H9 (cell line): ENCODE results near the gene PCDHGB5. TPM values are rescaled to one million over a fixed set of nuclear protein-coding genes. Genes with fewer than 3 reads are reported as not detected.

Source experiments
- DNase-seq: peaks from one replicate; pipeline ENCODE4 v3.0.0-alpha.2; 2017
- H2AFZ ChIP-seq: one replicate; pipeline ENCODE4 v1.6.1; 2013; ENCODE audit warnings: mild to moderate bottlenecking, low read length, control low read depth, moderate library complexity
- H2AK5ac ChIP-seq: 2 replicates; pipeline ENCODE4 v1.6.1; 2013; ENCODE audit warnings: low read length, control low read depth, mixed read lengths; ENCODE audit not compliant: insufficient read length
- H2BK120ac ChIP-seq: one replicate; pipeline ENCODE4 v1.6.1; 2013; ENCODE audit warnings: low read depth, mild to moderate bottlenecking, low read length, control low read depth, inconsistent platforms; ENCODE audit not compliant: poor library complexity, severe bottlenecking
- H2BK12ac ChIP-seq: 2 replicates; pipeline ENCODE4 v1.6.1; 2013; ENCODE audit warnings: low read length, control low read depth, mixed read lengths, low read depth; ENCODE audit not compliant: insufficient read length
- H2BK15ac ChIP-seq: 2 replicates; pipeline ENCODE4 v1.6.1; 2013; ENCODE audit warnings: low read depth, low read length, control low read depth
- H2BK20ac ChIP-seq: one replicate; pipeline ENCODE4 v1.6.1; 2013; ENCODE audit warnings: low read depth, mild to moderate bottlenecking, low read length, control low read depth, inconsistent platforms; ENCODE audit not compliant: poor library complexity, severe bottlenecking
- H2BK5ac ChIP-seq: 2 replicates; pipeline ENCODE4 v1.6.1; 2013; ENCODE audit warnings: low read length, control low read depth, mixed read lengths; ENCODE audit not compliant: insufficient read length
- H3K14ac ChIP-seq: 2 replicates; pipeline ENCODE4 v1.6.1; 2013; ENCODE audit warnings: low read length, control low read depth; ENCODE audit not compliant: insufficient read depth
- H3K18ac ChIP-seq: 2 replicates; pipeline ENCODE4 v1.6.1; 2013; ENCODE audit warnings: low read depth, mild to moderate bottlenecking, mixed read lengths, low read length, control low read depth; ENCODE audit not compliant: insufficient read length
- H3K23ac ChIP-seq: 2 replicates; pipeline ENCODE4 v1.6.1; 2013; ENCODE audit warnings: low read length, control low read depth, mixed read lengths, low read depth; ENCODE audit not compliant: insufficient read length
- H3K23me2 ChIP-seq: 2 replicates; pipeline ENCODE4 v1.6.1; 2013; ENCODE audit warnings: low read depth, mild to moderate bottlenecking, mixed read lengths, low read length, control low read depth; ENCODE audit not compliant: insufficient read length, poor library complexity, severe bottlenecking
- H3K27ac ChIP-seq: 2 replicates; pipeline ENCODE4 v1.5.1; 2013; ENCODE audit warnings: low read length, control low read depth, mixed read lengths, low read depth; ENCODE audit not compliant: insufficient read length
- H3K27me3 ChIP-seq: 2 replicates; pipeline ENCODE4 v1.6.1; 2013; ENCODE audit warnings: low read length, control low read depth, inconsistent platforms; ENCODE audit not compliant: insufficient read depth
- H3K4ac ChIP-seq: 2 replicates; pipeline ENCODE4 v1.6.1; 2013; ENCODE audit warnings: low read depth, mild to moderate bottlenecking, control low read depth, inconsistent platforms, low read length, moderate library complexity
- H3K4me1 ChIP-seq: 2 replicates; pipeline ENCODE4 v1.6.1; 2013; ENCODE audit warnings: low read length, control low read depth, inconsistent platforms; ENCODE audit not compliant: insufficient read depth
- H3K4me2 ChIP-seq: 2 replicates; pipeline ENCODE4 v1.6.1; 2013; ENCODE audit warnings: low read length, control low read depth, mixed read lengths; ENCODE audit not compliant: insufficient read length, insufficient read depth
- H3K56ac ChIP-seq: 2 replicates; pipeline ENCODE4 v1.6.1; 2013; ENCODE audit warnings: low read depth, mild to moderate bottlenecking, mixed read lengths, low read length, control low read depth; ENCODE audit not compliant: insufficient read length
- H3K79me1 ChIP-seq: 2 replicates; pipeline ENCODE4 v1.6.1; 2013; ENCODE audit warnings: low read depth, mild to moderate bottlenecking, moderate library complexity, low read length, control low read depth, inconsistent platforms; ENCODE audit not compliant: insufficient read depth, poor library complexity, severe bottlenecking
- H3K79me2 ChIP-seq: 2 replicates; pipeline ENCODE4 v1.6.1; 2013; ENCODE audit warnings: low read length, control low read depth, inconsistent platforms; ENCODE audit not compliant: insufficient read depth
- H3K9ac ChIP-seq: 2 replicates; pipeline ENCODE4 v1.6.1; 2013; ENCODE audit warnings: low read length, control low read depth, mixed read lengths; ENCODE audit not compliant: insufficient read length; ENCODE audit errors: extremely low read depth
- H3K9me3 ChIP-seq: one replicate; pipeline ENCODE4 v1.6.1; 2013; ENCODE audit warnings: low read depth, low read length, inconsistent platforms; ENCODE audit not compliant: control insufficient read depth
- H3T11ph ChIP-seq: one replicate; pipeline ENCODE4 v1.6.1; 2013; ENCODE audit warnings: mild to moderate bottlenecking, low read length, control low read depth, inconsistent platforms
- H4K20me1 ChIP-seq: one replicate; pipeline ENCODE4 v1.6.1; 2013; ENCODE audit not compliant: control insufficient read depth, insufficient read length, insufficient read depth
- H4K5ac ChIP-seq: 2 replicates; pipeline ENCODE4 v1.6.1; 2013; ENCODE audit warnings: low read depth, mild to moderate bottlenecking, mixed read lengths, low read length, control low read depth; ENCODE audit not compliant: insufficient read length
- H4K8ac ChIP-seq: replicated peaks from 2 replicates; pipeline ENCODE4 v1.6.1; 2013; ENCODE audit warnings: low read length, control low read depth, mixed read lengths, low read depth; ENCODE audit not compliant: insufficient read length
- H4K91ac ChIP-seq: 2 replicates; pipeline ENCODE4 v1.6.1; 2013; ENCODE audit warnings: low read depth, mild to moderate bottlenecking, moderate library complexity, mixed read lengths, low read length, control low read depth; ENCODE audit not compliant: insufficient read length
- H3K27ac Mint-ChIP-seq, 3 experiments: 2 replicates in 2 of 3; 3 replicates in 1 of 3; pipeline ENCODE4 v1.8.0; 2020 to 2021; ENCODE audit warnings: mixed read lengths in 3 of 3, mild to moderate bottlenecking in 1 of 3, moderate library complexity in 1 of 3
- H3K27me3 Mint-ChIP-seq: 2 replicates; pipeline ENCODE4 v1.8.0; 2021; ENCODE audit warnings: low read depth, mild to moderate bottlenecking, moderate library complexity, mixed read lengths
- H3K36me3 Mint-ChIP-seq, 3 experiments: 2 replicates in 2 of 3; 3 replicates in 1 of 3; pipeline ENCODE4 v1.8.0; 2020 to 2021; ENCODE audit warnings: low read depth in 3 of 3, mixed read lengths in 3 of 3; ENCODE audit not compliant: insufficient read depth in 1 of 3
- H3K4me1 Mint-ChIP-seq, 2 experiments: 2 replicates each; pipeline ENCODE4 v1.8.0; 2020; ENCODE audit warnings: mixed read lengths in 2 of 2
- H3K4me3 Mint-ChIP-seq, 2 experiments: 2 replicates in 1 of 2; 3 replicates in 1 of 2; pipeline ENCODE4 v1.8.0; 2020 to 2021; ENCODE audit warnings: mild to moderate bottlenecking in 2 of 2, mixed read lengths in 2 of 2, moderate library complexity in 1 of 2
- H3K9me3 Mint-ChIP-seq, 2 experiments: 2 replicates in 1 of 2; 3 replicates in 1 of 2; pipeline ENCODE4 v1.8.0; 2020; ENCODE audit warnings: mild to moderate bottlenecking in 2 of 2, mixed read lengths in 2 of 2, moderate library complexity in 1 of 2
- CTCF ChIP-seq: fragments of 200-600 bp; sonication (generic); conservative IDR thresholded peaks from 3 replicates; pipeline ENCODE4 v1.8.0; 2021; ENCODE audit warnings: antibody characterized with exemption, mild to moderate bottlenecking
- WGBS: extraction: QIAGEN DNeasy Blood & Tissue Kit; methylation state at CpG from one replicate; pipeline ENCODE4 v1.1.7; 2013; ENCODE audit warnings: missing lambda C conversion rate, low lambda C conversion rate, mixed read lengths; ENCODE audit not compliant: insufficient read length; ENCODE audit errors: extremely low coverage; 5-methylcytosine and 5-hydroxymethylcytosine counted together
- total RNA-seq: library from RNA; stranded (reverse); gene quantifications from 2 replicates; pipeline ENCODE4 v1.2.1, GENCODE V29; 2021

The PCDHGB5 gene
- total RNA-seq, 1 experiment from 2014 or later: 3.8 TPM

GRCh38 chr5:141422742-141423291 lies 25.1 kb downstream of the PCDHGB5 start:
- Histone ChIP-seq H2AFZ (no peak overlapping the region), H3K4me1 (no peaks in the 10 kb centered on the region), H2AK5ac (no peak overlapping the region), H2BK120ac (no peak overlapping the region), H4K5ac (no peak overlapping the region), H3K23me2 (peaks cover 4% of the 10 kb centered on the region), H3K79me1 (no peaks in the 10 kb centered on the region), H3K27ac (no peak overlapping the region), H3K9ac (no peak overlapping the region), H3K23ac (no peak overlapping the region), H3K9me3 (peaks cover 22% of the 10 kb centered on the region), H2BK5ac (no peak overlapping the region), H3K14ac (no peak overlapping the region), H3K18ac (no peak overlapping the region), H3K4me2 (no peak overlapping the region), H3K56ac (no peak overlapping the region), H2BK20ac (no peak overlapping the region), H3K27me3 (no peaks in the 10 kb centered on the region; the same call in 1 of the 2 replicates), H4K91ac (no peak overlapping the region), H3K79me2 (no peaks in the 10 kb centered on the region), H4K8ac (no peak overlapping the region), H2BK12ac (no peak overlapping the region), H3K4ac (no peak overlapping the region), H3T11ph (no peak overlapping the region), H4K20me1 (no peaks in the 10 kb centered on the region), H2BK15ac (no peak overlapping the region)
- H3K36me3 Mint-ChIP-seq: peaks cover 64 to 97% (median 73%) of the 10 kb centered on the region in 3 experiments
- no peak for DNase-seq
- H3K9me3 Mint-ChIP-seq: peaks cover 75 to 91% of the 10 kb centered on the region in 2 experiments
- no peak overlapping the region for H3K27ac Mint-ChIP-seq
- peaks cover 16% of the 10 kb centered on the region for H3K27me3 Mint-ChIP-seq
- WGBS: no CpG with 5 or more reads among the region's 42 CpGs
- H3K4me3 Mint-ChIP-seq: no peak overlapping the region
- TF ChIP-seq CTCF: no peak
- H3K4me1 Mint-ChIP-seq: peaks cover 4% of the 10 kb centered on the region in 2 experiments; a peak in 3 of 4 replicates
